Transverse colon (tissue), 4 donors: Measurements from ENCODE around the gene PRKCZ. TPM values are rescaled to one million over a fixed set of nuclear protein-coding genes. Genes with fewer than 3 reads are reported as not detected.
A peak's percentile ranks its signal among the peaks of the same experiment; 100 is the strongest.

Experiments
- DNase-seq: peaks from one replicate; pipeline ENCODE4 v3.0.0-alpha.2; 2019
- H3K27ac ChIP-seq, 4 donors: fragments of 200-600 bp; sonication (generic); 2 replicates each; pipeline ENCODE4 v1.5.1; 2016 to 2018; ENCODE audit warnings: inconsistent platforms in 4 of 4
- H3K27me3 ChIP-seq: fragments of 200-600 bp; sonication (generic); 2 replicates; pipeline ENCODE4 v1.5.1; 2017; ENCODE audit warnings: inconsistent platforms
- H3K36me3 ChIP-seq, 4 donors: fragments of 200-600 bp; sonication (generic); 2 replicates each; pipeline ENCODE4 v1.5.1; 2017 to 2019; ENCODE audit warnings: inconsistent platforms in 4 of 4
- H3K4me1 ChIP-seq, 4 donors: fragments of 200-600 bp; sonication (generic); 2 replicates each; pipeline ENCODE4 v1.5.1; 2017 to 2020; ENCODE audit warnings: inconsistent platforms in 4 of 4
- H3K4me3 ChIP-seq, 4 donors: fragments of 200-600 bp; sonication (generic); 1 replicate in 1 of 4; 2 replicates in 3 of 4; pipeline versions ENCODE4 v1.5.1 to v1.6.1; 2017 to 2019; ENCODE audit warnings: inconsistent platforms in 4 of 4
- H3K9me3 ChIP-seq, 2 donors: fragments of 200-600 bp; sonication (generic); 2 replicates each; pipeline ENCODE4 v1.5.1; 2017 to 2019; ENCODE audit warnings: inconsistent platforms in 2 of 2
- CTCF ChIP-seq, 5 experiments: fragments of 200-600 bp in 3 of 5; fragments of 450-650 bp in 2 of 5; sonication (generic) in 3 of 5; IDR thresholded peaks; 1 replicate in 2 of 5; 2 replicates in 3 of 5; pipeline ENCODE4 v1.5.1; 2016 to 2017; ENCODE audit warnings: antibody characterized with exemption in 5 of 5, inconsistent platforms in 3 of 5, mild to moderate bottlenecking in 2 of 5, moderate library complexity in 1 of 5
- EP300 ChIP-seq: sonication (generic); formaldehyde crosslinking; IDR thresholded peaks from one replicate; pipeline ENCODE4 v1.6.1; 2017; ENCODE audit warnings: antibody characterized with exemption, low read depth
- POLR2A ChIP-seq: fragments of 450-650 bp; IDR thresholded peaks from one replicate; pipeline ENCODE4 v1.6.1; 2016; ENCODE audit warnings: antibody characterized with exemption, mild to moderate bottlenecking, moderate library complexity
- POLR2AphosphoS5 ChIP-seq, 3 donors: sonication (generic); formaldehyde crosslinking; IDR thresholded peaks; one replicate each; pipeline ENCODE4 v1.6.1; 2016; ENCODE audit warnings: antibody characterized with exemption in 3 of 3
- WGBS, 2 donors: methylation state at CpG; one replicate each; pipeline ENCODE4 v1.1.5; 2018; ENCODE audit warnings: low coverage in 1 of 2; 5-methylcytosine and 5-hydroxymethylcytosine counted together
- in situ Hi-C, 4 donors: fragments of 200-750 bp; cut with MboI; loops; one replicate each; pipeline versions ENCODE4 v1.15.0 to v1.15.1; 2017; ENCODE audit warnings: low sequenced_read_pairs in 3 of 4, low pct_ligation_motif_present in 1 of 4, low pct_unique_long_range_greater_than_20kb in 1 of 4
- intact Hi-C: fragments of 100-400 bp; cut with DNase I; formaldehyde crosslinking; loops from one replicate; pipeline ENCODE4 v1.15.1; 2023; ENCODE audit warnings: low total_unique reads
- total RNA-seq, 4 donors: library from RNA; depleted of rRNA; stranded (reverse); fragments of >200 nt; gene quantifications; one replicate each; pipeline ENCODE4 v1.1.0, GENCODE V29; 2016

PRKCZ gene
- total RNA-seq, 4 donors from 2014 or later: 48.6 to 96.7 (median 54.4) TPM

DNA sequence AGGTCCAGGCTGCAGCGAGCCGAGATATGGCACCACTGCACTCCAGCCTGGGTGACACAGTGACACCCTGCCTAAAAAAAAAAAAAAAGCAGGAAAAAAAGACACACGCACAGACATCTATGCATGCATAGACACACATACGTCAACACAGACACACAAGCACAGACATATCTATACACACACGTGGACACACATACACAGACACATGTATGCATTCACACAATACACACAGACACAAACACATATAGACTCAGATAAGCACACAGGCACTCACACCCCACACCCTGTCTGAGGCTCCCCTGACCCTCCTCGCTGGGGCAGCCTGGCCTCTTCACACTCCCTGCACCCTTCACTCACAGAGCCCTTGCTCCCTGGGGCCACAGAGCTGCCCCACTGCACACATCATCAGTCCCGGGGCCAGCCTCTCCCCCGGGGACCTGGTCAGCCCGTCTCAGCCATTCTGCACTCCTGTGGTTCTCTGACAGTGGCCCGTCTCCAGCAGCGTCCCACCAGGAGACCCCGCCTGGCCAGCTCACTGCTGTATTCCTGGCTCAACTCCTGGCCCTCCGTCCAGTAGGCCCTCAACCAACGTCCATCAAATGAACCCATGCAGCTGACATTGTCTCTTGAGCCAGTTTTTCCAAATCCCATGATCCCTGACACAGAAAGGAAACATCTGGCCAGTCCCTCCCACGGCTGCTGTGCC is 4.6 kb upstream of the PRKCZ start:
- in situ Hi-C loops (loop anchor here in 3 of 4 donors (10.0 kb wide), 2 partner anchors 81 to 91 kb away; no protein-coding TSS in a partner anchor), intact Hi-C loops (no loop called here)
- no peak for TF ChIP-seq POLR2AphosphoS5 (IDR thresholded peaks at IDR 0.05)
- TF ChIP-seq CTCF (IDR thresholded peaks at IDR 0.05): no peak
- no peak for TF ChIP-seq EP300
- TF ChIP-seq POLR2A: no peak
- H3K36me3 ChIP-seq: no peaks in the 10 kb centered on the region
- DNase-seq: no peak
- H3K27ac ChIP-seq: peak overlapping the region in 2 of 4 donors; percentile 70 to 86
- H3K9me3 ChIP-seq: no peaks in the 10 kb centered on the region
- H3K4me3 ChIP-seq: no peak overlapping the region
- H3K4me1 ChIP-seq: peaks cover 21 to 54% (median 51%) of the 10 kb centered on the region in 4 donors
- 60 to 70% methylated on average over 3 to 15 of the region's 15 CpGs for WGBS, 2 donors
- H3K27me3 ChIP-seq: peaks cover 36% of the 10 kb centered on the region

- intact Hi-C loops: no loop called here
- peaks cover 21 to 59% (median 56%) of the 10 kb centered on the region in 4 donors for H3K4me1 ChIP-seq
- peaks cover 43% of the 10 kb centered on the region for H3K27me3 ChIP-seq
- no peaks in the 10 kb centered on the region for H3K36me3 ChIP-seq
- no peaks in the 10 kb centered on the region for H3K9me3 ChIP-seq
- TF ChIP-seq CTCF (IDR thresholded peaks at IDR 0.05) (peak; percentile 62 to 86 (median 72)), EP300 (no peak), POLR2A (no peak)
- peak overlapping the region; percentile 66 to 86 (median 70) for H3K27ac ChIP-seq
- no peak overlapping the region for H3K4me3 ChIP-seq
- DNase-seq: peak; percentile 88
- WGBS, 2 donors: 20 to 28% methylated on average over 1 to 17 of the region's 20 CpGs
- in situ Hi-C loops: loop anchor here in 3 of 4 donors (10.0 kb wide), 2 partner anchors 82 to 92 kb away; no protein-coding TSS in a partner anchor
Measured at GRCh38 chr1:2046174-2046917, 3.9 kb upstream of the PRKCZ start.

GRCh38 chr1:2046953-2047748 is 3.1 kb upstream of the PRKCZ start:
- DNase-seq: peak; percentile 78
- intact Hi-C loops (no loop called here), in situ Hi-C loops (loop anchor here in 3 of 4 donors (10.0 kb wide), 2 partner anchors 82 to 92 kb away; no protein-coding TSS in a partner anchor)
- Histone ChIP-seq H3K4me1 (peaks cover 21 to 67% (median 60%) of the 10 kb centered on the region in 4 donors), H3K36me3 (no peaks in the 10 kb centered on the region), H3K27me3 (peaks cover 44% of the 10 kb centered on the region), H3K4me3 (no peak overlapping the region), H3K27ac (peak overlapping the region; percentile 66 to 86 (median 70)), H3K9me3 (no peaks in the 10 kb centered on the region)
- 20 to 63% methylated on average over 1 to 25 of the region's 25 CpGs for WGBS, 2 donors
- TF ChIP-seq EP300 (no peak), POLR2AphosphoS5 (IDR thresholded peaks at IDR 0.05) (peak in 1 of 3 donors; percentile 4), POLR2A (peak; percentile 41)

DNA sequence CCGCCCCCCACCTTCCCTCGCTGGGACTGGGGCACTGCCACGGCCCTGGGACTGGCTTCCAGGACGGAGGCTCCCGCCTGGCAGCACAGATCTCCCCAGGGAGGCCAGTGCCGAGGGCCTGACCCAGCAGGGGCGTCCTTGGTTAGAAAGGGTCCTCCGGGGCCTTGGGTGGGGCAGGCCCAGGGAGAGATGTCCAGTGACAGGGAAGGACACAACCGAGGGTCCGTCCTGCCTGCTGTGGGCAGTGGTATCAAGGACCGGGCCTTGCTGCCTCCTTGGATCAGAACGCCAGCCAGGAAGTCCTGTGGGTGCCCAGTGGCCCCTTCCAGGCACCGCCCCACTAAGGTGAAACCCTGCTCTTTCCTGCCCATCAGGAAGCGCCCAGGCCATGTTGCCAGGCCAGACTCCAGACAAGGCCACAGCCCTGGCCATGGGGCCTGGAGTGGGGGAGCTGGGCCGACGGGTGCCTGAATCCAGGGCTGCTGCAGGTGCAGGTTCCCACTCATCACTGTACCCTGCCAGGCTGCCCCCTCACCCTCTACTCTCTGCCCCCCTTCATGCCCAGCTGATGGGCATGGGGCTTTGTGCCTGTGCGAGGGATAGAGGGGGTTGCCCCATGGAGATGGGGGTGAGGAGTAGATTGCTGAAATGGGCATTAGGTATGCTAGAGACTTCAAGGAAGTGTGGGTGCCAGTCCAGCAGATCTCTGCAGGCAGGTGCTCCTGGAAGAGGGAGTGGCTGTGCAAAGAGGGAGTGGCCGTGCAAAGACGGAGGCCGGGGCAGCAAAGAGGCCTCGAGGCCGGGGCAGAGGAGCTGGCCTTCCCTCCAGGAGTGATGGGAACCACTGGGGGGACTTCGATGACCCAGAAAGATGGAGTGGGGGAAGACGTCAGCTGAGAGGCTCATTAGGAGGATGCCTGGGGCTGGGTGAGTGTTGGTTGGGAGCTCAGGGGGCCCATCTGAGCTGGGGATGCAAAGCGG is 2.2 kb upstream of the PRKCZ start:
- H3K27me3 ChIP-seq: peaks cover 44% of the 10 kb centered on the region
- H3K36me3 ChIP-seq: no peaks in the 10 kb centered on the region
- intact Hi-C loops (no loop called here), in situ Hi-C loops (loop anchor here in 3 of 4 donors (10.0 kb wide), 2 partner anchors 83 to 93 kb away; no protein-coding TSS in a partner anchor)
- peaks cover 21 to 72% (median 62%) of the 10 kb centered on the region in 4 donors for H3K4me1 ChIP-seq
- H3K9me3 ChIP-seq: no peaks in the 10 kb centered on the region
- H3K4me3 ChIP-seq: no peak overlapping the region
- no peak for TF ChIP-seq EP300
- peak; percentile 15 for TF ChIP-seq POLR2A
- TF ChIP-seq CTCF (IDR thresholded peaks at IDR 0.05): no peak
- TF ChIP-seq POLR2AphosphoS5 (IDR thresholded peaks at IDR 0.05): peak in 1 of 3 donors; percentile 11
- peak overlapping the region; percentile 66 to 86 (median 70) for H3K27ac ChIP-seq
- DNase-seq: peak; percentile 76
- WGBS, 2 donors: 75 to 77% methylated on average over 1 to 20 of the region's 25 CpGs
